Natural killer cell (primary cell): Measurements from ENCODE around the gene KLF5. TPM values are rescaled to one million over a fixed set of nuclear protein-coding genes. Genes with fewer than 3 reads are reported as not detected.

Source experiments
- ATAC-seq, 3 donors: fragments of 150-1000 bp in 2 of 3; fragments of 200-7000 bp in 1 of 3; cut with Tn5 transposase; 1 replicate in 1 of 3; 2 replicates in 2 of 3; pipeline ENCODE4 v1.10.0; 2021; ENCODE audit warnings: mild to moderate bottlenecking in 2 of 3, moderate library complexity in 2 of 3
- DNase-seq, 2 donors: peaks; one replicate each; pipeline versions ENCODE4 v3.0.0 to v3.0.0-alpha.2; 2013 to 2021; ENCODE audit warnings: mixed read lengths in 1 of 2
- H3K27ac ChIP-seq: one replicate; pipeline ENCODE4 v1.5.1; 2013; ENCODE audit warnings: mild to moderate bottlenecking, low read length
- H3K27me3 ChIP-seq: one replicate; pipeline ENCODE4 v1.6.1; 2013; ENCODE audit warnings: low read length; ENCODE audit not compliant: control insufficient read depth, insufficient read depth
- H3K36me3 ChIP-seq: one replicate; pipeline ENCODE4 v1.6.1; 2013; ENCODE audit warnings: low read length; ENCODE audit not compliant: control insufficient read depth, insufficient read depth
- H3K4me1 ChIP-seq: one replicate; pipeline ENCODE4 v1.6.1; 2013; ENCODE audit warnings: low read length; ENCODE audit not compliant: control insufficient read depth, insufficient read depth
- H3K4me3 ChIP-seq: one replicate; pipeline ENCODE4 v1.5.1; 2013; ENCODE audit warnings: low read length
- H3K9me3 ChIP-seq: one replicate; pipeline ENCODE4 v1.6.1; 2013; ENCODE audit warnings: low read length; ENCODE audit not compliant: control insufficient read depth, insufficient read depth
- H3K27ac Mint-ChIP-seq, 2 donors: one replicate each; pipeline ENCODE4 v1.8.0; 2022; ENCODE audit warnings: mild to moderate bottlenecking in 2 of 2, mixed read lengths in 2 of 2, moderate library complexity in 1 of 2
- H3K27me3 Mint-ChIP-seq, 2 donors: one replicate each; pipeline ENCODE4 v1.8.0; 2022; ENCODE audit warnings: low read depth in 2 of 2, mixed read lengths in 2 of 2
- H3K36me3 Mint-ChIP-seq: one replicate; pipeline ENCODE4 v1.8.0; 2022; ENCODE audit warnings: mixed read lengths
- H3K4me1 Mint-ChIP-seq, 2 donors: one replicate each; pipeline ENCODE4 v1.8.0; 2022; ENCODE audit warnings: mixed read lengths in 2 of 2
- H3K4me3 Mint-ChIP-seq: one replicate; pipeline ENCODE4 v1.8.0; 2022; ENCODE audit warnings: mild to moderate bottlenecking, moderate library complexity, mixed read lengths
- H3K9me3 Mint-ChIP-seq, 2 donors: one replicate each; pipeline ENCODE4 v1.8.0; 2022; ENCODE audit warnings: mixed read lengths in 2 of 2
- WGBS: methylation state at CpG from one replicate; pipeline ENCODE4 v1.1.7; 2013; ENCODE audit warnings: missing lambda C conversion rate; ENCODE audit not compliant: insufficient coverage; 5-methylcytosine and 5-hydroxymethylcytosine counted together
- intact Hi-C: fragments of 100-400 bp; cut with micrococcal nuclease; formaldehyde crosslinking; loops from one replicate; pipeline ENCODE4 v1.14.2; 2022
- total RNA-seq, 4 donors: library from RNA; stranded (reverse); fragments of 120-200 nt in 1 of 4; gene quantifications; one replicate each; pipeline versions ENCODE4 v1.2.3 to v1.2.4, GENCODE V29; 2013 to 2022
- TF ChIP-seq, protein P1 (sequence below): fragments of 200-600 bp; IDR thresholded peaks from one replicate; pipeline ENCODE4 v1.8.0; 2022; ENCODE audit warnings: antibody characterized with exemption

KLF5 gene
- total RNA-seq, 3 donors from 2014 or later (not counting 1 experiment from before 2014, with no cell fraction given), result 1.2 to 48.5 (median 2.0) TPM

DNA sequence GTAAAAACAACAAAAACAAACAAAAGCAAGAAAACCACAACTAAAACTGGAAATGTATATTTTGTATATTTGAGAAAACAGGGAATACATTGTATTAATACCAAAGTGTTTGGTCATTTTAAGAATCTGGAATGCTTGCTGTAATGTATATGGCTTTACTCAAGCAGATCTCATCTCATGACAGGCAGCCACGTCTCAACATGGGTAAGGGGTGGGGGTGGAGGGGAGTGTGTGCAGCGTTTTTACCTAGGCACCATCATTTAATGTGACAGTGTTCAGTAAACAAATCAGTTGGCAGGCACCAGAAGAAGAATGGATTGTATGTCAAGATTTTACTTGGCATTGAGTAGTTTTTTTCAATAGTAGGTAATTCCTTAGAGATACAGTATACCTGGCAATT, 17.1 kb downstream of the KLF5 start:
- ATAC-seq (no peak), DNase-seq (no peak)
- no peak overlapping the region for H3K27ac Mint-ChIP-seq
- no peaks in the 10 kb centered on the region for H3K9me3 Mint-ChIP-seq
- H3K27ac ChIP-seq, result no peak overlapping the region
- no peak overlapping the region for H3K4me3 ChIP-seq
- H3K36me3 ChIP-seq, result no peaks in the 10 kb centered on the region
- intact Hi-C loops, result no loop called here
- H3K4me1 ChIP-seq, result no peaks in the 10 kb centered on the region
- no peaks in the 10 kb centered on the region for H3K9me3 ChIP-seq
- TF ChIP-seq, protein P1, sequence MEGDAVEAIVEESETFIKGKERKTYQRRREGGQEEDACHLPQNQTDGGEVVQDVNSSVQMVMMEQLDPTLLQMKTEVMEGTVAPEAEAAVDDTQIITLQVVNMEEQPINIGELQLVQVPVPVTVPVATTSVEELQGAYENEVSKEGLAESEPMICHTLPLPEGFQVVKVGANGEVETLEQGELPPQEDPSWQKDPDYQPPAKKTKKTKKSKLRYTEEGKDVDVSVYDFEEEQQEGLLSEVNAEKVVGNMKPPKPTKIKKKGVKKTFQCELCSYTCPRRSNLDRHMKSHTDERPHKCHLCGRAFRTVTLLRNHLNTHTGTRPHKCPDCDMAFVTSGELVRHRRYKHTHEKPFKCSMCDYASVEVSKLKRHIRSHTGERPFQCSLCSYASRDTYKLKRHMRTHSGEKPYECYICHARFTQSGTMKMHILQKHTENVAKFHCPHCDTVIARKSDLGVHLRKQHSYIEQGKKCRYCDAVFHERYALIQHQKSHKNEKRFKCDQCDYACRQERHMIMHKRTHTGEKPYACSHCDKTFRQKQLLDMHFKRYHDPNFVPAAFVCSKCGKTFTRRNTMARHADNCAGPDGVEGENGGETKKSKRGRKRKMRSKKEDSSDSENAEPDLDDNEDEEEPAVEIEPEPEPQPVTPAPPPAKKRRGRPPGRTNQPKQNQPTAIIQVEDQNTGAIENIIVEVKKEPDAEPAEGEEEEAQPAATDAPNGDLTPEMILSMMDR, result no peak
- H3K4me1 Mint-ChIP-seq, result no peaks in the 10 kb centered on the region
- 88% methylated on average over 2 of the region's 2 CpGs for WGBS
- H3K27me3 ChIP-seq, result no peaks in the 10 kb centered on the region
- no peaks in the 10 kb centered on the region for H3K36me3 Mint-ChIP-seq
- peaks cover 3 to 11% of the 10 kb centered on the region in 2 donors for H3K27me3 Mint-ChIP-seq
- H3K4me3 Mint-ChIP-seq, result no peak overlapping the region

DNA sequence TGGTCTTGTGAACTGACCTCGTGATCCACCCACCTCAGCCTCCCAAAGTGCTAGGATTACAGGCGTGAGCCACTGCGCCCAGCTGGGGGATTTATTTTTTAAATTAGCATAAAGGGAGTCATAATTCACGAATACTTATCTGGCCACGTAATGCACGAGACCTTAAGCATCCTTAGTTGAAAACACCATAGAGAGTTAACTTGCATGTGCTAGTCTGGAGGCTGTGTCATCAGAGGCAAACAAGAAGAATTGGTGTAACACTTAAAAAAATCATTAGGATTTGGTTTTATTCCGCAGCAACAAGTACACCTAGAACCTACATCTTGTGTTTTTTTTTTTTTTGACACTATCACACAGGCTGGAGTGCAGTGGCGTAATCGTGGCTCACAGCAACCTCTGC, 19.1 kb downstream of the KLF5 start:
- H3K36me3 ChIP-seq, result no peaks in the 10 kb centered on the region
- no peaks in the 10 kb centered on the region for H3K36me3 Mint-ChIP-seq
- no peaks in the 10 kb centered on the region for H3K9me3 ChIP-seq
- DNase-seq (no peak), ATAC-seq (no peak)
- H3K27ac Mint-ChIP-seq, result no peak overlapping the region
- TF ChIP-seq, protein P1, result no peak
- H3K4me3 ChIP-seq, result no peak overlapping the region
- peaks cover 6 to 10% of the 10 kb centered on the region in 2 donors for H3K27me3 Mint-ChIP-seq
- intact Hi-C loops, result no loop called here
- no peaks in the 10 kb centered on the region for H3K4me1 ChIP-seq
- H3K4me3 Mint-ChIP-seq, result no peak overlapping the region
- no peaks in the 10 kb centered on the region for H3K27me3 ChIP-seq
- no peaks in the 10 kb centered on the region for H3K4me1 Mint-ChIP-seq
- no peak overlapping the region for H3K27ac ChIP-seq
- 82% methylated on average over 7 of the region's 9 CpGs for WGBS
- H3K9me3 Mint-ChIP-seq, result no peaks in the 10 kb centered on the region

DNA sequence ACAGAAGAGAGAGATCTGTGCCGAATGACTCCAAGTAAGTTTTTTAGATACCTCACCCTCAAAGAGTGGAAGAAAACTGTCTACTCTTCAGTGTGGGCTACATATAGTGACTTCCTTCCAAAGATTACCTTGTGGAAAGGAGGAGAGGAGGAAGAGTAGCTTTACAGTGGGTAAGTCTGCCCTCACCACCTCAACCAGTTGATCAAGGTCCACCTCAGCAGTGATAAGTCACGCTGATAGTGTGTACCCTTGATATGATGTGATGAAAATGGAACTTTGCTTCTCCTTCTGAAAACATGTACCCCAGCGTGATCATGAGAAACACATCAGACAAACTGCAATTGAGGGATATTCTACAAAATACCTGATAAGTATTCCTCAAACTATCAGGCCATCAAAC, 20.6 kb downstream of the KLF5 start:
- Mint-ChIP-seq H3K9me3 (no peaks in the 10 kb centered on the region), H3K4me3 (no peak overlapping the region), H3K36me3 (no peaks in the 10 kb centered on the region), H3K27me3 (peaks cover 6 to 10% of the 10 kb centered on the region in 2 donors), H3K4me1 (no peaks in the 10 kb centered on the region), H3K27ac (no peak overlapping the region)
- no peaks in the 10 kb centered on the region for H3K27me3 ChIP-seq
- H3K27ac ChIP-seq, result no peak overlapping the region
- no peaks in the 10 kb centered on the region for H3K9me3 ChIP-seq
- TF ChIP-seq, protein P1, result no peak
- H3K36me3 ChIP-seq, result no peaks in the 10 kb centered on the region
- H3K4me3 ChIP-seq, result no peak overlapping the region
- whole genome bisulfite sequencing, result 96% methylated on average over 3 of the region's 3 CpGs
- H3K4me1 ChIP-seq, result no peaks in the 10 kb centered on the region
- DNase-seq, result no peak
- ATAC-seq, result no peak
- intact Hi-C loops, result no loop called here

DNA sequence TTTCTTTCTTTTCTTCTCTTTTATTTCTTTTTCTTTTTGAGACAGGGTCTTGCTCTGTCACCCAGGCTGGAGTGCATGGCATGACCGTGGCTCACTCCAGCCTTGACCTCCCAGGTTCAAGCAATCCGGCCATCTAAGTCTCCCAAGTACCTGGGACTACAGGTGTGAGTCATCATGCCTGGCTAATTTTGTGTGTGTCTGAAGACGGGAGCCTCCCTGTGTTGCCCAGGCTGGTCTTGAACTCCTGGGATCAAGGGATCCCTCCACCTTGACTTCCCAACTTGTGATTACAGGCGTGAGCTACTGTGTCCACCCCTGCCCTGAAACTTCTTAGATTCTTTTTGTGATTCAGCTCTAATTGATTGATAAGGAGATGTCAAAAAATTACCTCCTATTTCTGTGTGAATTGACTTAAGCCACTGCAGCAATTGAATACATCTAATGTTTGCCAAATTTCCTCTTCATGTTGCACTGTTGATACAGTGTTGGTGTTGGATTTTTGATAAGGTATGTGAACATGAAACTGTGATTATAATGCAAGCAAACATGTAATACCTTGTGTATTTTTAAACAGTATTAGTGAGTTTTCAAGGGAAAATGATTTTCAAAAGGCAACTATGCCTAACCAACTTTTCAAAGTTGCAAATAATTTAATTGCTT, 22.6 kb downstream of the KLF5 start:
- H3K4me1 ChIP-seq, result no peaks in the 10 kb centered on the region
- Mint-ChIP-seq H3K4me1 (no peaks in the 10 kb centered on the region), H3K27me3 (peaks cover 6 to 10% of the 10 kb centered on the region in 2 donors), H3K36me3 (no peaks in the 10 kb centered on the region), H3K9me3 (no peaks in the 10 kb centered on the region), H3K27ac (no peak overlapping the region), H3K4me3 (no peak overlapping the region)
- no peaks in the 10 kb centered on the region for H3K27me3 ChIP-seq
- H3K9me3 ChIP-seq, result no peaks in the 10 kb centered on the region
- 80% methylated on average over 3 of the region's 4 CpGs for WGBS
- ATAC-seq (no peak), DNase-seq (no peak)
- no peak overlapping the region for H3K4me3 ChIP-seq
- H3K36me3 ChIP-seq, result no peaks in the 10 kb centered on the region
- TF ChIP-seq, protein P1, result no peak
- H3K27ac ChIP-seq, result no peak overlapping the region
- intact Hi-C loops, result no loop called here
